ENCODE results near the gene FRG2B. TPM values are rescaled to one million over a fixed set of nuclear protein-coding genes. Genes with fewer than 3 reads are reported as not detected.
"Not testable (repeated sequence)": the region's sequence is repeated elsewhere in the genome, so short reads cannot be mapped to it uniquely, and the experiment has no call there.

The FRG2B gene
- total and polyA plus RNA-seq, 2 of the 13 experiments (the other 11 are each of a cell fraction or from before 2014, with no cell fraction given), result not detected

DNA sequence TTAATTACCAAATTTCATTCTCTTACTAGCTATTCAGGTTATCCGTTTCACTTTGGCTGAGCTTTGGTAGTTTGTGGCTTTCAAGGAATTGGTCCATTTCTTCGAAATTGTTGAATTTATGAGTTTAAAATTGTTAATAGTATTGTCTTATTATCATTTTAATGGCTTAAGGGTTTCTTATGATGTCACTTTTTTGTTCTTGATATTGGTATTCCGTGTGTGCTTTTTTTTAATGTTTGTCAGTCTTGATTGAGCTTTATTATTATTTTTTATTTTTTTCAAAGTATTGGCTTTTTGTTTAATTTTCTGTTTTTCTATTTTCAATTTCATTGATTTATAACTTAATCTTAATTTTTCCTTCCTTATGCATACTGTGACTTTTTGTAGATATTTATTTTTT is 25.9 kb downstream of the FRG2B start:
- Histone ChIP-seq H3K27me3 (ENCODE audit: control insufficient read depth in 1 of 2, insufficient read depth in 2 of 2, low read length in 2 of 2) (no peaks in the 10 kb centered on the region), H3K79me2 (ENCODE audit: insufficient read depth, low read length) (no peaks in the 10 kb centered on the region), H4K20me1 (ENCODE audit: insufficient read depth, low read length) (no peaks in the 10 kb centered on the region), H2AFZ (ENCODE audit: low read length) (no peak overlapping the region), H3K36me3 (replicated peaks in 1 of 2; ENCODE audit: control insufficient read depth in 1 of 2, insufficient read depth in 2 of 2, low read length in 2 of 2) (no peaks in the 10 kb centered on the region), H3K27ac (ENCODE audit: extremely low read length, insufficient read depth, low read length) (no peak overlapping the region), H3K4me2 (ENCODE audit: low read depth, low read length) (no peak overlapping the region), H3K4me3 (replicated peaks in 1 of 3; ENCODE audit: insufficient read depth in 1 of 3, low read depth in 2 of 3, low read length in 3 of 3) (no peak overlapping the region), H3K9ac (ENCODE audit: insufficient read depth, low read depth, low read length) (no peak overlapping the region), H3K4me1 (ENCODE audit: insufficient read depth, low read length) (no peaks in the 10 kb centered on the region), H3K9me3 (ENCODE audit: low read length) (no peaks in the 10 kb centered on the region)
- ChIA-PET CTCF (ENCODE audit: low intra/inter-chr PET ratio, low total read pairs) (no interaction called here), POLR2A (no interaction called here)
- BruUV-seq (replicated peaks), result no TSS peak
- FAIRE-seq, result no peak
- intact Hi-C loops (cut with micrococcal nuclease; ENCODE audit: unreplicated experiment), result no loop called here
- in situ Hi-C loops (cut with HindIII; ENCODE audit: extremely low pct_ligation_motif_present, low pct_unique_long_range_greater_than_20kb), result no loop called here
- ATAC-seq, result no peak
- TF ChIP-seq ATF7 (IDR thresholded peaks at IDR 0.05), result peak; percentile 64; the same call in 1 of the 2 replicates
- TF ChIP-seq ATF7 (CRISPR knock-in tag; IDR thresholded peaks at IDR 0.05), result no peak
- no peak for TF ChIP-seq BORCS8-MEF2B (CRISPR knock-in tag; IDR thresholded peaks at IDR 0.05)
- DNase-seq (ENCODE audit: low spot score), result no peak
- 16% methylated on average over 3 of the region's 3 CpGs for WGBS (ENCODE audit: low lambda C conversion rate)

DNA sequence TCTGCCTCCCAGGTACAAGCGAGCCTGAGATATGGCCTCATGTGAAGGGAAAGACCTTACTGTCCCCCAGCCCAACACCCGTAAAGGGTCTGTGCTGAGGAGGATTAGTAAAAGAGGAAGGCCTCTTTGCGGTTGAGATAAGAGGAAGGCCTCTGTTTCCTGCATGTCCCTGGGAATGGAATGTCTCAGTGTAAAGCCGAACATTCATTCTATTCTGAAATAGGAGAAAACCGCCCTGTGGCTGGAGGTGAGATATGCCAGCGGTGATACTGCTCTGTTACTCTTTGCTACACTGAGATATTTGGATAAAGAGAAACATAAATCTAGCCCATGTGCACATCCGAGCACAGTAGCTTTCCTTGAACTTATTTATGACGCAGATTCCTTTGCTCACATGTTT is 26.7 kb downstream of the FRG2B start:
- H3K9me3 ChIP-seq (ENCODE audit: low read length); CTCF ChIA-PET (ENCODE audit: low intra/inter-chr PET ratio, low total read pairs); POLR2A ChIA-PET; H3K4me1 ChIP-seq (ENCODE audit: insufficient read depth, low read length); H3K27ac ChIP-seq (ENCODE audit: extremely low read length, insufficient read depth, low read length); H4K20me1 ChIP-seq (ENCODE audit: insufficient read depth, low read length); H3K27me3 ChIP-seq (ENCODE audit: control insufficient read depth in 1 of 2, insufficient read depth in 2 of 2, low read length in 2 of 2); ATAC-seq; DNase-seq (ENCODE audit: low spot score); H3K36me3 ChIP-seq (replicated peaks in 1 of 2; ENCODE audit: control insufficient read depth in 1 of 2, insufficient read depth in 2 of 2, low read length in 2 of 2); H3K9ac ChIP-seq (ENCODE audit: insufficient read depth, low read depth, low read length); H2AFZ ChIP-seq (ENCODE audit: low read length); H3K4me3 ChIP-seq (replicated peaks in 1 of 3; ENCODE audit: insufficient read depth in 1 of 3, low read depth in 2 of 3, low read length in 3 of 3); H3K79me2 ChIP-seq (ENCODE audit: insufficient read depth, low read length); FAIRE-seq; in situ Hi-C loops (cut with HindIII; ENCODE audit: extremely low pct_ligation_motif_present, low pct_unique_long_range_greater_than_20kb); H3K4me2 ChIP-seq (ENCODE audit: low read depth, low read length); intact Hi-C loops (cut with micrococcal nuclease; ENCODE audit: unreplicated experiment); BruUV-seq (replicated peaks): not testable (repeated sequence)
- 9% methylated on average over 8 of the region's 8 CpGs for WGBS (ENCODE audit: low lambda C conversion rate)

DNA sequence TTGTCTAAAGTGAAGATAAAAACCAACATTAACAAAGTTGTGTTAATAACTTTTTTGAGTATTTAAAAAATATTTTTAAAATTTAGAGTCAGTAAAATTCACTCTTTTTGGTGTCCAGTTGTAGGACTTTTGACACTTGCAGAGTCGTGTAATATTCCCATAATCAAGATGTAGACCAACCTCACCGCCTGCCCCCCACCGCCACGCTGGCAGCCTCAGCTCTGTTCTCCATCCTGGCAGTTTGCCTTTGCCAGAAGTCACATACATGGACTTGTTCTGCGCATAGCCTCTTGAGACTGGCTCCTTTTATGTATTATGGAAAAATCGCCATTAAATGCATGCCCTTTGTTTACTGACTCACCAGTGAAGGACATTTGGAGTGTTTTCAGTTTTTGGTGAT is 33.9 kb downstream of the FRG2B start:
- FAIRE-seq (no peak), DNase-seq (ENCODE audit: low spot score) (no peak), ATAC-seq (no peak)
- Histone ChIP-seq H2AFZ (ENCODE audit: low read length) (no peak overlapping the region), H3K36me3 (replicated peaks in 1 of 2; ENCODE audit: control insufficient read depth in 1 of 2, insufficient read depth in 2 of 2, low read length in 2 of 2) (no peaks in the 10 kb centered on the region), H3K4me3 (replicated peaks in 1 of 3; ENCODE audit: insufficient read depth in 1 of 3, low read depth in 2 of 3, low read length in 3 of 3) (no peak overlapping the region), H3K27me3 (ENCODE audit: control insufficient read depth in 1 of 2, insufficient read depth in 2 of 2, low read length in 2 of 2) (peaks cover 3 to 28% of the 10 kb centered on the region in 2 experiments; a peak in 3 of 5 replicates), H3K4me2 (ENCODE audit: low read depth, low read length) (no peak overlapping the region), H4K20me1 (ENCODE audit: insufficient read depth, low read length) (no peaks in the 10 kb centered on the region), H3K9ac (ENCODE audit: insufficient read depth, low read depth, low read length) (no peak overlapping the region), H3K79me2 (ENCODE audit: insufficient read depth, low read length) (no peaks in the 10 kb centered on the region), H3K27ac (ENCODE audit: extremely low read length, insufficient read depth, low read length) (no peak overlapping the region), H3K4me1 (ENCODE audit: insufficient read depth, low read length) (no peaks in the 10 kb centered on the region), H3K9me3 (ENCODE audit: low read length) (no peaks in the 10 kb centered on the region)
- BruUV-seq (replicated peaks), result no TSS peak
- intact Hi-C loops (cut with micrococcal nuclease; ENCODE audit: unreplicated experiment) (no loop called here), in situ Hi-C loops (cut with HindIII; ENCODE audit: extremely low pct_ligation_motif_present, low pct_unique_long_range_greater_than_20kb) (no loop called here)
- CTCF ChIA-PET (ENCODE audit: low intra/inter-chr PET ratio, low total read pairs), result no interaction called here
- POLR2A ChIA-PET, result no interaction called here
- 22% methylated on average over 6 of the region's 6 CpGs for WGBS (ENCODE audit: low lambda C conversion rate)
- TF ChIP-seq PCBP2 (optimal IDR thresholded peaks at IDR 0.05; ENCODE audit: low read depth, low read length, poor library complexity, severe bottlenecking), result no peak
- TF ChIP-seq, protein P1, sequence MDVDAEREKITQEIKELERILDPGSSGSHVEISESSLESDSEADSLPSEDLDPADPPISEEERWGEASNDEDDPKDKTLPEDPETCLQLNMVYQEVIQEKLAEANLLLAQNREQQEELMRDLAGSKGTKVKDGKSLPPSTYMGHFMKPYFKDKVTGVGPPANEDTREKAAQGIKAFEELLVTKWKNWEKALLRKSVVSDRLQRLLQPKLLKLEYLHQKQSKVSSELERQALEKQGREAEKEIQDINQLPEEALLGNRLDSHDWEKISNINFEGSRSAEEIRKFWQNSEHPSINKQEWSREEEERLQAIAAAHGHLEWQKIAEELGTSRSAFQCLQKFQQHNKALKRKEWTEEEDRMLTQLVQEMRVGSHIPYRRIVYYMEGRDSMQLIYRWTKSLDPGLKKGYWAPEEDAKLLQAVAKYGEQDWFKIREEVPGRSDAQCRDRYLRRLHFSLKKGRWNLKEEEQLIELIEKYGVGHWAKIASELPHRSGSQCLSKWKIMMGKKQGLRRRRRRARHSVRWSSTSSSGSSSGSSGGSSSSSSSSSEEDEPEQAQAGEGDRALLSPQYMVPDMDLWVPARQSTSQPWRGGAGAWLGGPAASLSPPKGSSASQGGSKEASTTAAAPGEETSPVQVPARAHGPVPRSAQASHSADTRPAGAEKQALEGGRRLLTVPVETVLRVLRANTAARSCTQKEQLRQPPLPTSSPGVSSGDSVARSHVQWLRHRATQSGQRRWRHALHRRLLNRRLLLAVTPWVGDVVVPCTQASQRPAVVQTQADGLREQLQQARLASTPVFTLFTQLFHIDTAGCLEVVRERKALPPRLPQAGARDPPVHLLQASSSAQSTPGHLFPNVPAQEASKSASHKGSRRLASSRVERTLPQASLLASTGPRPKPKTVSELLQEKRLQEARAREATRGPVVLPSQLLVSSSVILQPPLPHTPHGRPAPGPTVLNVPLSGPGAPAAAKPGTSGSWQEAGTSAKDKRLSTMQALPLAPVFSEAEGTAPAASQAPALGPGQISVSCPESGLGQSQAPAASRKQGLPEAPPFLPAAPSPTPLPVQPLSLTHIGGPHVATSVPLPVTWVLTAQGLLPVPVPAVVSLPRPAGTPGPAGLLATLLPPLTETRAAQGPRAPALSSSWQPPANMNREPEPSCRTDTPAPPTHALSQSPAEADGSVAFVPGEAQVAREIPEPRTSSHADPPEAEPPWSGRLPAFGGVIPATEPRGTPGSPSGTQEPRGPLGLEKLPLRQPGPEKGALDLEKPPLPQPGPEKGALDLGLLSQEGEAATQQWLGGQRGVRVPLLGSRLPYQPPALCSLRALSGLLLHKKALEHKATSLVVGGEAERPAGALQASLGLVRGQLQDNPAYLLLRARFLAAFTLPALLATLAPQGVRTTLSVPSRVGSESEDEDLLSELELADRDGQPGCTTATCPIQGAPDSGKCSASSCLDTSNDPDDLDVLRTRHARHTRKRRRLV (CRISPR knock-in tag; IDR thresholded peaks at IDR 0.05), result no peak
- TF ChIP-seq ZSCAN31 (CRISPR knock-in tag; IDR thresholded peaks at IDR 0.05; ENCODE audit: low read depth), result no peak
- no peak for TF ChIP-seq CC2D1A (CRISPR knock-in tag; IDR thresholded peaks at IDR 0.05)
- TF ChIP-seq PLRG1 (conservative IDR thresholded peaks at IDR 0.05), result no peak

Data from HepG2 (cell line).